CD14-positive monocyte (primary cell): Measurements from ENCODE around the gene TRAF3. TPM values are rescaled to one million over a fixed set of nuclear protein-coding genes. Genes with fewer than 3 reads are reported as not detected.
A peak's percentile ranks its signal among the peaks of the same experiment; 100 is the strongest.

ENCODE experiments used
- DNase-seq, 3 donors: peaks; one replicate each; pipeline ENCODE4 v3.0.0-alpha.2; 2011 to 2022
- H2AFZ ChIP-seq: 2 replicates; pipeline ENCODE4 v1.6.0; 2012; ENCODE audit warnings: mild to moderate bottlenecking, low read depth, low read length, inconsistent platforms; ENCODE audit not compliant: insufficient read depth, poor library complexity, severe bottlenecking
- H3K27ac ChIP-seq, 2 donors: 1 replicate in 1 of 2; 2 replicates in 1 of 2; pipeline ENCODE4 v1.5.1; 2012 to 2013; ENCODE audit warnings: low read length in 2 of 2, control low read depth in 1 of 2, inconsistent platforms in 1 of 2, low read depth in 1 of 2, mild to moderate bottlenecking in 1 of 2
- H3K27me3 ChIP-seq, 2 donors: one replicate each; pipeline versions ENCODE4 v1.6.0 to v1.6.1; 2011 to 2013; ENCODE audit warnings: low read length in 2 of 2; ENCODE audit not compliant: control insufficient read depth in 2 of 2, insufficient read depth in 2 of 2
- H3K36me3 ChIP-seq, 2 donors: replicated peaks in 1 of 2; 1 replicate in 1 of 2; 2 replicates in 1 of 2; pipeline versions ENCODE4 v1.5.1 to v1.6.1; 2012 to 2013; ENCODE audit warnings: low read length in 2 of 2, control low read depth in 1 of 2, inconsistent platforms in 1 of 2, mild to moderate bottlenecking in 1 of 2; ENCODE audit not compliant: insufficient read depth in 2 of 2, control insufficient read depth in 1 of 2
- H3K4me1 ChIP-seq, 2 donors: 1 replicate in 1 of 2; 2 replicates in 1 of 2; pipeline versions ENCODE4 v1.5.1 to v1.6.1; 2012 to 2013; ENCODE audit warnings: low read length in 2 of 2, control low read depth in 1 of 2, inconsistent platforms in 1 of 2, mild to moderate bottlenecking in 1 of 2, moderate library complexity in 1 of 2; ENCODE audit not compliant: insufficient read depth in 2 of 2, control insufficient read depth in 1 of 2
- H3K4me2 ChIP-seq: replicated peaks from 2 replicates; pipeline ENCODE3; 2012; ENCODE audit warnings: low read length, moderate library complexity, mild to moderate bottlenecking; ENCODE audit not compliant: poor library complexity, severe bottlenecking; ENCODE audit errors: extremely low read depth
- H3K4me3 ChIP-seq, 3 experiments: fragments of 200-600 bp in 1 of 3; sonication (generic) in 1 of 3; replicated peaks in 1 of 3; 1 replicate in 2 of 3; 2 replicates in 1 of 3; pipeline ENCODE4 v1.5.1; 2011 to 2013; ENCODE audit warnings: low read length in 3 of 3, mild to moderate bottlenecking in 3 of 3, control low read depth in 2 of 3, low read depth in 2 of 3, inconsistent platforms in 1 of 3, moderate library complexity in 1 of 3
- H3K79me2 ChIP-seq: 2 replicates; pipeline ENCODE4 v1.6.0; 2012; ENCODE audit warnings: mild to moderate bottlenecking, control low read depth, inconsistent platforms, low read length, moderate library complexity; ENCODE audit not compliant: insufficient read depth
- H3K9ac ChIP-seq: 2 replicates; pipeline ENCODE4 v1.6.0; 2017; ENCODE audit warnings: low read length, mild to moderate bottlenecking; ENCODE audit not compliant: insufficient read depth, poor library complexity, severe bottlenecking
- H3K9me3 ChIP-seq, 2 donors: replicated peaks in 1 of 2; 1 replicate in 1 of 2; 2 replicates in 1 of 2; pipeline versions ENCODE4 v1.5.1 to v1.6.1; 2012 to 2013; ENCODE audit warnings: low read length in 2 of 2, control low read depth in 1 of 2; ENCODE audit not compliant: control insufficient read depth in 1 of 2, insufficient read depth in 1 of 2
- H4K20me1 ChIP-seq: 2 replicates; pipeline ENCODE4 v1.6.0; 2012; ENCODE audit warnings: mild to moderate bottlenecking, low read length, control low read depth, moderate library complexity; ENCODE audit not compliant: insufficient read depth
- H3K27ac Mint-ChIP-seq, 7 donors: one replicate each; pipeline ENCODE4 v1.8.0; 2020; ENCODE audit warnings: mild to moderate bottlenecking in 7 of 7, mixed read lengths in 7 of 7, moderate library complexity in 6 of 7, inconsistent platforms in 2 of 7
- H3K27me3 Mint-ChIP-seq, 3 donors: one replicate each; pipeline ENCODE4 v1.8.0; 2021 to 2022; ENCODE audit warnings: low read depth in 3 of 3, mild to moderate bottlenecking in 3 of 3, mixed read lengths in 3 of 3, moderate library complexity in 3 of 3, inconsistent platforms in 1 of 3
- H3K36me3 Mint-ChIP-seq, 2 donors: one replicate each; pipeline ENCODE4 v1.8.0; 2020; ENCODE audit warnings: mixed read lengths in 2 of 2, inconsistent platforms in 1 of 2, mild to moderate bottlenecking in 1 of 2
- H3K4me1 Mint-ChIP-seq: one replicate; pipeline ENCODE4 v1.8.0; 2020; ENCODE audit warnings: mild to moderate bottlenecking, mixed read lengths
- H3K4me3 Mint-ChIP-seq, 2 donors: one replicate each; pipeline ENCODE4 v1.8.0; 2020; ENCODE audit warnings: mild to moderate bottlenecking in 2 of 2, mixed read lengths in 2 of 2, moderate library complexity in 1 of 2
- H3K9me3 Mint-ChIP-seq, 7 donors: one replicate each; pipeline ENCODE4 v1.8.0; 2020 to 2022; ENCODE audit warnings: mixed read lengths in 7 of 7, mild to moderate bottlenecking in 6 of 7, moderate library complexity in 6 of 7, inconsistent platforms in 2 of 7
- WGBS: methylation state at CpG from one replicate; pipeline ENCODE4 v1.1.5; 2013; ENCODE audit warnings: missing lambda C conversion rate; ENCODE audit not compliant: insufficient coverage; 5-methylcytosine and 5-hydroxymethylcytosine counted together
- intact Hi-C, 2 donors: fragments of 100-400 bp; cut with micrococcal nuclease; formaldehyde crosslinking; loops; one replicate each; pipeline versions ENCODE4 v1.15.0 to v1.15.1; 2023
- polyA plus RNA-seq, 3 donors: library from polyadenylated mRNA; depleted of rRNA in 1 of 3; unstranded in 2 of 3; stranded (reverse) in 1 of 3; fragments of 300-500 nt in 2 of 3; fragments of >200 nt in 1 of 3; fragmentation: Illumina TruSeq in 2 of 3; gene quantifications; 1 replicate in 2 of 3; 2 replicates in 1 of 3; pipeline ENCODE4 v1.2.3, GENCODE V29; 2012 to 2021
- TF ChIP-seq, protein P1 (sequence below): fragments of 200-600 bp; IDR thresholded peaks from one replicate; pipeline ENCODE4 v1.8.0; 2022; ENCODE audit warnings: antibody characterized with exemption, mild to moderate bottlenecking

Gene TRAF3
- polyA plus RNA-seq, 3 donors = 12.0 to 37.6 (median 17.3) TPM

DNA sequence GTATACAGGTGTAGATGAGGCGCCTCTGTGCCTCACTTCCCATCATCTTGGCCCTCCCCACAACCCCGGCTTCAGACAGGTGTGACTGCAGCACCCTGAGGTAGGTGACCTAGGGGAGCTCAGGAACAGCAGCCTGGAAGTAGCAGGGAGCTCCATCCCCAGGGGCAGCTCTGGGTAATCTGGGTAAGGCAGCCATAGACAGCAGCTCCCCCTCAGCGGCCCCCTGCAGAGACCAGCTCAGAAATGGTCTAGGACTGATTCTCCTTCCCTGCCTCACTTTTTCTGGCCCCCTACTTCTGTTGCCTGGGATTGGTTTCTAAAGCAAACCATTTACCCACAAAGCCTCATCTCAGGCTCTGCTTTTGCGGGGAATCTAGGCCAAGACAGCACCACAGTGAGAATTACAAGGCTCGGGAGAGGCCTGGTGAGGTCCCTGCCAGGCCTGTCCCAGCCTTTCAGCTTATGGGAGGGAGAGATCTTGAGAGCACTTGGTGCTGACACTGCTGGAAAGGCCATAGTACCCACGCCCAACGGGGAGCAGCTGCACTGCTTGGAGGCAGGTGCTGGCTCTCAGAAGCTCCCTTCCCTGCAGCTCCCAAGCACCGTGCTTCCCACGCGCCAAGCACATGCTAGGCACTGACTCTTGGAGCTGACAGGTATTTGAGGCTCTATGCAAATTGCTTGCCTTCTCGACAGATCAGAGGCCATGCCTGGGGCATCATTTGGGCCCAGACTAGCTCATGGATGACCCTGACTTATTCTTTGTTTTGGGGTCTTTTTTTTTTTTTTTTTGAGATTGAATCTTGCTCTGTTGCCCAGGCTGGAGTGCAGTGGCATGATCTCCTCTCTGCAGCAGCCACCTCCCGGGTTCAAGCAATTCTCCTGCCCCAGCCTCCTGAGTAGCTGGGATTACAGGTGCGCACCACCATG, 45.1 kb upstream of the TRAF3 start:
- no peaks in the 10 kb centered on the region for H3K4me1 ChIP-seq
- no peaks in the 10 kb centered on the region for H3K27me3 ChIP-seq
- H3K79me2 ChIP-seq = no peaks in the 10 kb centered on the region
- WGBS = 95% methylated on average over 8 of the region's 13 CpGs
- H3K27me3 Mint-ChIP-seq = peaks cover 0 to 3% (median 0%) of the 10 kb centered on the region in 3 donors
- H3K36me3 ChIP-seq = peaks cover 63 to 87% of the 10 kb centered on the region in 2 donors
- intact Hi-C loops = no loop called here
- H3K36me3 Mint-ChIP-seq = peaks cover 64 to 83% of the 10 kb centered on the region in 2 donors
- no peaks in the 10 kb centered on the region for H3K9me3 ChIP-seq
- no peak overlapping the region for H3K4me2 ChIP-seq
- H3K4me3 ChIP-seq = no peak overlapping the region
- H3K27ac Mint-ChIP-seq = peak overlapping the region in 2 of 7 donors; percentile 64 to 65
- no peak overlapping the region for H3K9ac ChIP-seq
- TF ChIP-seq, protein P1, sequence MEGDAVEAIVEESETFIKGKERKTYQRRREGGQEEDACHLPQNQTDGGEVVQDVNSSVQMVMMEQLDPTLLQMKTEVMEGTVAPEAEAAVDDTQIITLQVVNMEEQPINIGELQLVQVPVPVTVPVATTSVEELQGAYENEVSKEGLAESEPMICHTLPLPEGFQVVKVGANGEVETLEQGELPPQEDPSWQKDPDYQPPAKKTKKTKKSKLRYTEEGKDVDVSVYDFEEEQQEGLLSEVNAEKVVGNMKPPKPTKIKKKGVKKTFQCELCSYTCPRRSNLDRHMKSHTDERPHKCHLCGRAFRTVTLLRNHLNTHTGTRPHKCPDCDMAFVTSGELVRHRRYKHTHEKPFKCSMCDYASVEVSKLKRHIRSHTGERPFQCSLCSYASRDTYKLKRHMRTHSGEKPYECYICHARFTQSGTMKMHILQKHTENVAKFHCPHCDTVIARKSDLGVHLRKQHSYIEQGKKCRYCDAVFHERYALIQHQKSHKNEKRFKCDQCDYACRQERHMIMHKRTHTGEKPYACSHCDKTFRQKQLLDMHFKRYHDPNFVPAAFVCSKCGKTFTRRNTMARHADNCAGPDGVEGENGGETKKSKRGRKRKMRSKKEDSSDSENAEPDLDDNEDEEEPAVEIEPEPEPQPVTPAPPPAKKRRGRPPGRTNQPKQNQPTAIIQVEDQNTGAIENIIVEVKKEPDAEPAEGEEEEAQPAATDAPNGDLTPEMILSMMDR = no peak
- DNase-seq = no peak
- no peak overlapping the region for H3K27ac ChIP-seq
- no peaks in the 10 kb centered on the region for H3K9me3 Mint-ChIP-seq
- no peak overlapping the region for H2AFZ ChIP-seq
- H4K20me1 ChIP-seq = peaks cover 79% of the 10 kb centered on the region
- H3K4me3 Mint-ChIP-seq = no peak overlapping the region
- H3K4me1 Mint-ChIP-seq = no peaks in the 10 kb centered on the region

DNA sequence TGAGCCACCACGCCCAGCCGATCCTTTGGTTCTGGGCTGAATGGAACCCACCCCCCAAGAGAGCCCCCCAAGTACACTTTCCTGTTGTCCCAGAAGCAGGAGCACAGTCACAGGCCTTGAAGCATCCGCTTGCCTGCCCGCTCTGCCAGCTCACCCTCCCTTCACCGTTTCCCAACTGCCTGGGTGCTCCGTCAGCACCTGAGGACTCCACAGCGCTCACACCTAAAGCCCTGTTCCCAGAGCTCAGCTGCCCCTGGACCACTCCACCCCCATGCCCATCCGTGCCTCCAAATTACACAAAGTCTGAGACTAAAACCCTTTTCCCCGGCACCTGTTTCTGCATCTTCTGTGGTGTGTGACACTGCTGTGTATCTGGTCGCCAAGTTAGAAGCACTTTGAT, 44.3 kb upstream of the TRAF3 start:
- H3K4me1 Mint-ChIP-seq = no peaks in the 10 kb centered on the region

More for the DNA sequence above, 44.3 kb upstream of the TRAF3 start:
- no peak overlapping the region for H3K4me2 ChIP-seq
- no peak overlapping the region for H3K27ac ChIP-seq
- no peak overlapping the region for H2AFZ ChIP-seq
- peak overlapping the region in 4 of 7 donors; percentile 11 to 60 (median 32) for H3K27ac Mint-ChIP-seq
- peaks cover 0 to 3% (median 0%) of the 10 kb centered on the region in 3 donors for H3K27me3 Mint-ChIP-seq
- no peaks in the 10 kb centered on the region for H3K9me3 ChIP-seq
- H3K9ac ChIP-seq = no peak overlapping the region
- peaks cover 62 to 82% of the 10 kb centered on the region in 2 donors for H3K36me3 Mint-ChIP-seq
- peaks cover 72% of the 10 kb centered on the region for H4K20me1 ChIP-seq
- DNase-seq = no peak
- no peak overlapping the region for H3K4me3 ChIP-seq
- no peaks in the 10 kb centered on the region for H3K4me1 ChIP-seq
- no peaks in the 10 kb centered on the region for H3K27me3 ChIP-seq
- no peaks in the 10 kb centered on the region for H3K79me2 ChIP-seq
- TF ChIP-seq, protein P1 = no peak
- 99% methylated on average over 10 of the region's 10 CpGs for WGBS
- no peak overlapping the region for H3K4me3 Mint-ChIP-seq
- H3K36me3 ChIP-seq = peaks cover 58 to 87% of the 10 kb centered on the region in 2 donors
- no peaks in the 10 kb centered on the region for H3K9me3 Mint-ChIP-seq
- intact Hi-C loops = no loop called here
